ENCODE measurements around the gene C1orf115.

Gene C1orf115

GRCh38 chr1:220742520-220742919 lies 52.4 kb downstream of the C1orf115 start:
- Histone ChIP-seq H3K9me3 (ENCODE audit: control insufficient read depth, insufficient read depth, low read length) (no peaks in the 10 kb centered on the region), H3K36me3 (ENCODE audit: control insufficient read depth, low read length) (no peaks in the 10 kb centered on the region), H3K79me2 (ENCODE audit: control insufficient read depth, low read length) (no peaks in the 10 kb centered on the region), H3K9me2 (replicated peaks; ENCODE audit: control insufficient read depth, low read length) (no peaks in the 10 kb centered on the region), H4K20me1 (ENCODE audit: control insufficient read depth, insufficient read depth, low read depth, low read length) (no peaks in the 10 kb centered on the region), H3K27me3 (ENCODE audit: control insufficient read depth, low read length) (peaks cover 5% of the 10 kb centered on the region; the same call in 1 of the 2 replicates), H3K27ac (ENCODE audit: low read depth, low read length) (no peak overlapping the region), H3K4me2 (ENCODE audit: low read length) (no peak overlapping the region), H3F3A (ENCODE audit: control insufficient read depth, insufficient read depth) (no peaks in the 10 kb centered on the region), H3K4me1 (ENCODE audit: control insufficient read depth, low read length) (no peaks in the 10 kb centered on the region), H3K4me3 (ENCODE audit: low read length) (no peak overlapping the region)
- no peak for TF ChIP-seq EZH2phosphoT487 (IDR thresholded peaks at IDR 0.05; ENCODE audit: borderline replicate concordance, low read length)
- TF ChIP-seq, protein P1, sequence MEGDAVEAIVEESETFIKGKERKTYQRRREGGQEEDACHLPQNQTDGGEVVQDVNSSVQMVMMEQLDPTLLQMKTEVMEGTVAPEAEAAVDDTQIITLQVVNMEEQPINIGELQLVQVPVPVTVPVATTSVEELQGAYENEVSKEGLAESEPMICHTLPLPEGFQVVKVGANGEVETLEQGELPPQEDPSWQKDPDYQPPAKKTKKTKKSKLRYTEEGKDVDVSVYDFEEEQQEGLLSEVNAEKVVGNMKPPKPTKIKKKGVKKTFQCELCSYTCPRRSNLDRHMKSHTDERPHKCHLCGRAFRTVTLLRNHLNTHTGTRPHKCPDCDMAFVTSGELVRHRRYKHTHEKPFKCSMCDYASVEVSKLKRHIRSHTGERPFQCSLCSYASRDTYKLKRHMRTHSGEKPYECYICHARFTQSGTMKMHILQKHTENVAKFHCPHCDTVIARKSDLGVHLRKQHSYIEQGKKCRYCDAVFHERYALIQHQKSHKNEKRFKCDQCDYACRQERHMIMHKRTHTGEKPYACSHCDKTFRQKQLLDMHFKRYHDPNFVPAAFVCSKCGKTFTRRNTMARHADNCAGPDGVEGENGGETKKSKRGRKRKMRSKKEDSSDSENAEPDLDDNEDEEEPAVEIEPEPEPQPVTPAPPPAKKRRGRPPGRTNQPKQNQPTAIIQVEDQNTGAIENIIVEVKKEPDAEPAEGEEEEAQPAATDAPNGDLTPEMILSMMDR (IDR thresholded peaks at IDR 0.05; ENCODE audit: low read depth, low read length, poor library complexity, severe bottlenecking), result no peak

DNA sequence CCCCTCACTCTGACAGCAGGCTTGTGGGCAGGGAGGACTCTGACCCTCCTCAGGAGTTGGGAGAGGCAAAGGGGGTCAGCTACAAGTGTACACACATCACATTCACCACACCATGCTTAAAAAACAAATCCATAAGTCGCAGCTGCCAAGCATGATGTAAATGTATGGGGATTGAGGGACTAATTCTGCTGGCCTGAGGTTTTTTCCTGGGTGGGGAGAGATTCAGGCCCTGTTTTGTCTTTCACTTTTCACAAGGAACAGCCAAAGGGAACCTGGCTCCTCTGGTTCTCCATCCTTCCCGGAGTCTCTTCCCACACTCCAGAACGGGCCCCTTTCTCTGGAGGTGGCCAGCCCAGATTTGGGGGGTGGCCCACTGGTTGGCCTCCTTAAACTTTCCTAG lies 56.7 kb downstream of the C1orf115 start:
- Histone ChIP-seq H3K27me3 (ENCODE audit: control insufficient read depth, low read length) (no peaks in the 10 kb centered on the region), H4K20me1 (ENCODE audit: control insufficient read depth, insufficient read depth, low read depth, low read length) (no peaks in the 10 kb centered on the region), H3K4me1 (ENCODE audit: control insufficient read depth, low read length) (no peaks in the 10 kb centered on the region), H3K79me2 (ENCODE audit: control insufficient read depth, low read length) (no peaks in the 10 kb centered on the region), H3K4me2 (ENCODE audit: low read length) (no peak overlapping the region), H3K4me3 (ENCODE audit: low read length) (no peak overlapping the region), H3K36me3 (ENCODE audit: control insufficient read depth, low read length) (no peaks in the 10 kb centered on the region), H3K9me2 (replicated peaks; ENCODE audit: control insufficient read depth, low read length) (no peaks in the 10 kb centered on the region), H3F3A (ENCODE audit: control insufficient read depth, insufficient read depth) (no peaks in the 10 kb centered on the region), H3K27ac (ENCODE audit: low read depth, low read length) (no peak overlapping the region), H3K9me3 (ENCODE audit: control insufficient read depth, insufficient read depth, low read length) (no peaks in the 10 kb centered on the region)
- no peak for TF ChIP-seq EZH2phosphoT487 (IDR thresholded peaks at IDR 0.05; ENCODE audit: borderline replicate concordance, low read length)
- TF ChIP-seq, protein P1 (IDR thresholded peaks at IDR 0.05; ENCODE audit: low read depth, low read length, poor library complexity, severe bottlenecking), result no peak

DNA sequence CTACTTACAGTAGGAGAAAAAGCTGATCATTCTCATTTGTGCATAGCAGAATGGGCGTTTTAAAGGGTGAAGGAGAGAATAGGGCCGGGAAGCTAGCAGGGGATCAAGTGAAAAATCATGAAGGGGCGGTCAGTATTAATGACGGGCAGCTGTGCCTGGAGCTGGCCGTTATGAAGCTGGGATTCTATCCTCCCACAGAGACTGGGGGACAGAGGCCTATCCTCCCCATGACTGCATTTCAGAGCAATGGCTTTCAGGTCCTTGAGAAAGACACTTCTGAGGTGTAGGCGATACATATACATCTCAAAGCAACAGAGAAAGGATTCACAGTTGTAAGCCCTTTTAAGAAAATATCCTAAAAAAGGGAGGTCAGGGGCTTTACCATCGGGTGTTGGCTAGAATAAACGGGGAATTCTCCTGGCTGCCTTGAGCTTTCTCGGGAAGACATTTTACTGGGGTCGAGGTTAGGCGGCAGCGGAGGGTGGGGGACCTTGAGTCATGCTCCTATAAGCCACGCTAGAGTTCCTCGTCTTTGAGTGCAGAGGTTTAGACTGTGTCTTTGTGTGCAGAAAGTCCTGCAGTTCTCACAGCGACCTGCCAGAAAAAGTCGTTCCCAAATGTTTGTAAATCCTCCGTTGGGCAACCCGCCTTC lies 57.4 kb downstream of the C1orf115 start:
- Histone ChIP-seq H3F3A (ENCODE audit: control insufficient read depth, insufficient read depth) (no peaks in the 10 kb centered on the region), H3K4me2 (ENCODE audit: low read length) (no peak overlapping the region), H3K4me1 (ENCODE audit: control insufficient read depth, low read length) (no peaks in the 10 kb centered on the region), H3K27ac (ENCODE audit: low read depth, low read length) (no peak overlapping the region), H3K4me3 (ENCODE audit: low read length) (no peak overlapping the region), H3K36me3 (ENCODE audit: control insufficient read depth, low read length) (no peaks in the 10 kb centered on the region), H3K27me3 (ENCODE audit: control insufficient read depth, low read length) (no peaks in the 10 kb centered on the region), H4K20me1 (ENCODE audit: control insufficient read depth, insufficient read depth, low read depth, low read length) (no peaks in the 10 kb centered on the region), H3K79me2 (ENCODE audit: control insufficient read depth, low read length) (no peaks in the 10 kb centered on the region), H3K9me2 (replicated peaks; ENCODE audit: control insufficient read depth, low read length) (no peaks in the 10 kb centered on the region), H3K9me3 (ENCODE audit: control insufficient read depth, insufficient read depth, low read length) (no peaks in the 10 kb centered on the region)
- TF ChIP-seq, protein P1 (IDR thresholded peaks at IDR 0.05; ENCODE audit: low read depth, low read length, poor library complexity, severe bottlenecking), result no peak
- TF ChIP-seq EZH2phosphoT487 (IDR thresholded peaks at IDR 0.05; ENCODE audit: borderline replicate concordance, low read length), result no peak
